Colon (tissue), 2 donors: Measurements from ENCODE around the gene BEST2.
"Not testable (repeated sequence)": the region's sequence is repeated elsewhere in the genome, so short reads cannot be mapped to it uniquely, and the experiment has no call there.

Experiments
- FAIRE-seq: peaks from 2 replicates; lab custom pipeline; 2012; peaks lifted over from hg19 to GRCh38; lab: Jason Lieb, UNC
- donor health status: control.
- donor health status: control.

Gene BEST2

GRCh38 chr19:12751635-12752034 lies at the start of gene BEST2:
Gene BEST2, plus strand, starts transcription at chr19:12751791. Its CDS starts 802 bp downstream, at chr19:12752593.
- FAIRE-seq: no peak

GRCh38 chr19:12703046-12703445 lies 48.5 kb upstream of the BEST2 start:
- no peak for FAIRE-seq

GRCh38 chr19:12705169-12705568 lies 46.4 kb upstream of the BEST2 start:
- FAIRE-seq: no peak

- FAIRE-seq: no peak
These were observed 45.8 kb upstream of the BEST2 start for GRCh38 chr19:12705654-12706331.

- FAIRE-seq: no peak
These were observed 45.3 kb upstream of the BEST2 start for GRCh38 chr19:12706332-12706718.

GRCh38 chr19:12708641-12709040 lies 43.0 kb upstream of the BEST2 start:
- FAIRE-seq: no peak

- no peak for FAIRE-seq
These were observed 40.4 kb upstream of the BEST2 start for GRCh38 chr19:12711187-12711586.

GRCh38 chr19:12712077-12712476 lies 39.5 kb upstream of the BEST2 start:
- not testable (repeated sequence) for FAIRE-seq

GRCh38 chr19:12713304-12713703 lies 38.3 kb upstream of the BEST2 start:
- FAIRE-seq: not testable (repeated sequence)

- FAIRE-seq: no peak
These were observed 36.5 kb upstream of the BEST2 start for GRCh38 chr19:12715102-12715501.

GRCh38 chr19:12715929-12716328 lies 35.7 kb upstream of the BEST2 start:
- FAIRE-seq: no peak

GRCh38 chr19:12720296-12720695 lies 31.3 kb upstream of the BEST2 start:
- no peak for FAIRE-seq

- FAIRE-seq: no peak
These were observed 30.5 kb upstream of the BEST2 start for GRCh38 chr19:12720851-12721655.

GRCh38 chr19:12721656-12722565 lies 29.7 kb upstream of the BEST2 start:
- no peak for FAIRE-seq

GRCh38 chr19:12722566-12723380 lies 28.8 kb upstream of the BEST2 start:
- FAIRE-seq: peak; percentile 64

- no peak for FAIRE-seq
These were observed 28.3 kb upstream of the BEST2 start for GRCh38 chr19:12723381-12723640.

GRCh38 chr19:12723641-12724426 lies 27.8 kb upstream of the BEST2 start, which contains the start of gene TNPO2:
Gene TNPO2, minus strand, starts transcription at chr19:12723932. Its CDS starts 2,955 bp downstream, at chr19:12720977.
- no peak for FAIRE-seq

GRCh38 chr19:12725612-12726011 lies 26.0 kb upstream of the BEST2 start:
- not testable (repeated sequence) for FAIRE-seq

GRCh38 chr19:12726988-12727316 lies 24.6 kb upstream of the BEST2 start:
- no peak for FAIRE-seq

- FAIRE-seq: no peak
These were observed 23.7 kb upstream of the BEST2 start for GRCh38 chr19:12727745-12728433.
